NCI-H226 (cell line): ENCODE results near the gene PHGDH.
"Not testable (repeated sequence)": the region's sequence is repeated elsewhere in the genome, so short reads cannot be mapped to it uniquely, and the experiment has no call there.

Source experiments
- DNase-seq: peaks from one replicate; pipeline ENCODE4 v3.0.0-alpha.2; 2015

Gene PHGDH

GRCh38 chr1:119711804-119712341 lies at the start of gene PHGDH:
Gene PHGDH (plus strand): TSS chr1:119711934. CDS start chr1:119712023, 89 bp downstream.
- peak; percentile 85 for DNase-seq

GRCh38 chr1:119662034-119662437 lies 49.7 kb upstream of the PHGDH start:
- no peak for DNase-seq

GRCh38 chr1:119664067-119664466 lies 47.7 kb upstream of the PHGDH start:
- no peak for DNase-seq

- DNase-seq: no peak
Measured at GRCh38 chr1:119667173-119667572, 44.6 kb upstream of the PHGDH start.

GRCh38 chr1:119670898-119671297 lies 40.8 kb upstream of the PHGDH start:
- DNase-seq: no peak

- DNase-seq: no peak
Measured at GRCh38 chr1:119673171-119673940, 38.4 kb upstream of the PHGDH start.

- peak; percentile 30 for DNase-seq
Measured at GRCh38 chr1:119674111-119674526, 37.6 kb upstream of the PHGDH start.

GRCh38 chr1:119674835-119675289 lies 36.9 kb upstream of the PHGDH start:
- DNase-seq: peak; percentile 77

- peak; percentile 61 for DNase-seq
Measured at GRCh38 chr1:119675349-119676345, 36.1 kb upstream of the PHGDH start.

GRCh38 chr1:119676571-119677206 lies 35.0 kb upstream of the PHGDH start:
- DNase-seq: no peak

GRCh38 chr1:119679223-119679622 lies 32.5 kb upstream of the PHGDH start:
- no peak for DNase-seq

- no peak for DNase-seq
Measured at GRCh38 chr1:119680193-119680592, 31.5 kb upstream of the PHGDH start.

- no peak for DNase-seq
Measured at GRCh38 chr1:119680723-119681122, 31.0 kb upstream of the PHGDH start.

GRCh38 chr1:119681560-119681959 lies 30.2 kb upstream of the PHGDH start:
- DNase-seq: no peak

GRCh38 chr1:119682141-119682540 lies 29.6 kb upstream of the PHGDH start:
- DNase-seq: no peak

- DNase-seq: no peak
Measured at GRCh38 chr1:119683893-119684292, 27.8 kb upstream of the PHGDH start.

- no peak for DNase-seq
Measured at GRCh38 chr1:119686661-119687060, 25.1 kb upstream of the PHGDH start.

- no peak for DNase-seq
Measured at GRCh38 chr1:119687434-119688079, 24.2 kb upstream of the PHGDH start.

- DNase-seq: no peak
Measured at GRCh38 chr1:119688810-119689209, 22.9 kb upstream of the PHGDH start.

GRCh38 chr1:119689511-119689910 lies 22.2 kb upstream of the PHGDH start:
- no peak for DNase-seq

GRCh38 chr1:119696863-119697262 lies 14.9 kb upstream of the PHGDH start:
- not testable (repeated sequence) for DNase-seq

- DNase-seq: no peak
Measured at GRCh38 chr1:119697598-119697997, 14.1 kb upstream of the PHGDH start.
